HFFc6 (cell line): ENCODE results near the gene PLXNA4. TPM values are rescaled to one million over a fixed set of nuclear protein-coding genes. Genes with fewer than 3 reads are reported as not detected.

Experiments used
- DNase-seq: peaks from one replicate; pipeline ENCODE4 v3.0.0-alpha.2; 2018
- H3K27ac Mint-ChIP-seq: 2 replicates; pipeline ENCODE4 v1.8.0; 2020; ENCODE audit warnings: mild to moderate bottlenecking, mixed read lengths
- H3K27me3 Mint-ChIP-seq: 2 replicates; pipeline ENCODE4 v1.8.0; 2021; ENCODE audit warnings: mild to moderate bottlenecking, moderate library complexity, mixed read lengths; ENCODE audit not compliant: insufficient read depth
- H3K36me3 Mint-ChIP-seq: 2 replicates; pipeline ENCODE4 v1.8.0; 2021; ENCODE audit warnings: low read depth, mixed read lengths
- H3K4me1 Mint-ChIP-seq: 2 replicates; pipeline ENCODE4 v1.8.0; 2020; ENCODE audit warnings: low read depth, mixed read lengths
- H3K4me3 Mint-ChIP-seq: 2 replicates; pipeline ENCODE4 v1.8.0; 2020; ENCODE audit warnings: mild to moderate bottlenecking, moderate library complexity, mixed read lengths
- H3K9me3 Mint-ChIP-seq: 2 replicates; pipeline ENCODE4 v1.8.0; 2020; ENCODE audit warnings: mild to moderate bottlenecking, mixed read lengths
- total RNA-seq, 6 experiments: library from RNA; stranded (reverse); fragmentation: NEBNext Ultra II Directional; extraction: Animal tissue kit (Norgen Biotek cat#: 25700); gene quantifications; 2 replicates in 1 of 6; 3 replicates in 5 of 6; pipeline ENCODE4 v1.2.3, GENCODE V29; 2021
- TF ChIP-seq, protein P1 (sequence below): fragments of 200-600 bp; sonication (generic); IDR thresholded peaks from 2 replicates; pipeline ENCODE4 v1.5.0; 2021; ENCODE audit warnings: antibody characterized with exemption, mild to moderate bottlenecking

Gene PLXNA4
- total RNA-seq, 6 experiments from 2014 or later, result 0.02 to 0.14 (median 0.05) TPM; not detected in 2

DNA sequence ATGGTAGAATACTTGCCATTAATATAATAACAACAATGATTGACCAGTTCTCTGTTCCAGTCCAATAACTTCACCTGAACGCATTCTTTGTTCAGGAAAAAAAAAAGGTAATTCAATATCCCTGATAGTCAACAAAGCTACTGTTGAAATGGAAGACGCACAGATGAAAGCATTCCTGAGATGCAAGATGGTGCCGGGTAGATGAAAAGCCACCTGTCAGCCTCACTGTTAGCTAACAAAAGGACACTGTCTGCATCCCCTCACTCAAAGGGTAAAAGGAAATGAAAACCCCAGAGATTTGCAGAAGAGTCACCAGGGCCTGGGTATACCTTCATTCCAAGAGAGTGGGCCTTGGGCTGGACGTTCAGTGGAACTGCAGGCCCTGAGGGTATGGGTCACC is 357.4 kb downstream of the PLXNA4 start:
- no peaks in the 10 kb centered on the region for H3K9me3 Mint-ChIP-seq
- no peaks in the 10 kb centered on the region for H3K4me1 Mint-ChIP-seq
- H3K4me3 Mint-ChIP-seq, result no peak overlapping the region
- no peak for DNase-seq
- H3K27me3 Mint-ChIP-seq, result peaks cover 12% of the 10 kb centered on the region; the same call in 1 of the 2 replicates
- no peaks in the 10 kb centered on the region for H3K36me3 Mint-ChIP-seq
- TF ChIP-seq, protein P1, sequence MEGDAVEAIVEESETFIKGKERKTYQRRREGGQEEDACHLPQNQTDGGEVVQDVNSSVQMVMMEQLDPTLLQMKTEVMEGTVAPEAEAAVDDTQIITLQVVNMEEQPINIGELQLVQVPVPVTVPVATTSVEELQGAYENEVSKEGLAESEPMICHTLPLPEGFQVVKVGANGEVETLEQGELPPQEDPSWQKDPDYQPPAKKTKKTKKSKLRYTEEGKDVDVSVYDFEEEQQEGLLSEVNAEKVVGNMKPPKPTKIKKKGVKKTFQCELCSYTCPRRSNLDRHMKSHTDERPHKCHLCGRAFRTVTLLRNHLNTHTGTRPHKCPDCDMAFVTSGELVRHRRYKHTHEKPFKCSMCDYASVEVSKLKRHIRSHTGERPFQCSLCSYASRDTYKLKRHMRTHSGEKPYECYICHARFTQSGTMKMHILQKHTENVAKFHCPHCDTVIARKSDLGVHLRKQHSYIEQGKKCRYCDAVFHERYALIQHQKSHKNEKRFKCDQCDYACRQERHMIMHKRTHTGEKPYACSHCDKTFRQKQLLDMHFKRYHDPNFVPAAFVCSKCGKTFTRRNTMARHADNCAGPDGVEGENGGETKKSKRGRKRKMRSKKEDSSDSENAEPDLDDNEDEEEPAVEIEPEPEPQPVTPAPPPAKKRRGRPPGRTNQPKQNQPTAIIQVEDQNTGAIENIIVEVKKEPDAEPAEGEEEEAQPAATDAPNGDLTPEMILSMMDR, result no peak
- H3K27ac Mint-ChIP-seq, result no peak overlapping the region

DNA sequence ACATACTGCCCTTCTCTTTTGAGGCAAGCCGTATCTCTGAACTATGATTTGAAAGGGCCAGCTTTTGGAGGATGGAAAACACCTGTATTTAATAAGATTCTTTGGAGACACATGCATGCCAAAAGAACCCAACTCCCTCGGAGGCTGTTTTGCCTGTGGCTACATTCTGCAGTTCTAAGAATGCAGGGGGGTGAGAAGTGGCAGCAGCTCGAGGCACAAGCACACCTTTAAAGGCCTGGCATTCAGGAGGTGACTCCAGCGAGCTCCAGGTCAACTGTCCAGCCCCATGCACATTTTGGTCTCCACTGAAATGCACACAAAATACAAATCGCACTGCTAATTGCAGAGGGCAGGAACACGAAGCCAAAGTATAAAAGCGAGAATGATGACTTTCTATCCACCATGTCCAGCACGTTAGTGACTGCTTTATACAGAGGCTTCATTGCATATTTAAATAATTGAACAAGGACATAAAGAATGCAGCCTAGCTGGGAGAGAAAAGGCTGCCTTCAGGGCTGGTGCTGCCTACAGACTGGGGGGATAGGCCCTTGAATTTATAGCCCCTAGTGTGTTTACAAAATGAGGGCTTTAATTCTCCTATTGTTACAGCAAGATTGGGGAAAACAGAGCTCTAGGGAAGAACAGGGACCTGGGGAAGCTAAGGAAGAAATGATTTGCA is 359.3 kb downstream of the PLXNA4 start:
- no peak overlapping the region for H3K4me3 Mint-ChIP-seq
- no peaks in the 10 kb centered on the region for H3K4me1 Mint-ChIP-seq
- no peak overlapping the region for H3K27ac Mint-ChIP-seq
- TF ChIP-seq, protein P1, result no peak
- peaks cover 12% of the 10 kb centered on the region; the same call in 1 of the 2 replicates for H3K27me3 Mint-ChIP-seq
- no peak for DNase-seq
- H3K9me3 Mint-ChIP-seq, result no peaks in the 10 kb centered on the region
- no peaks in the 10 kb centered on the region for H3K36me3 Mint-ChIP-seq

GRCh38 chr7:132214452-132214851 is 361.8 kb downstream of the PLXNA4 start:
- Mint-ChIP-seq H3K4me1 (no peaks in the 10 kb centered on the region), H3K9me3 (no peaks in the 10 kb centered on the region), H3K27ac (no peak overlapping the region), H3K27me3 (peaks cover 14% of the 10 kb centered on the region), H3K4me3 (no peak overlapping the region), H3K36me3 (no peaks in the 10 kb centered on the region)
- DNase-seq, result no peak
- TF ChIP-seq, protein P1, result no peak

DNA sequence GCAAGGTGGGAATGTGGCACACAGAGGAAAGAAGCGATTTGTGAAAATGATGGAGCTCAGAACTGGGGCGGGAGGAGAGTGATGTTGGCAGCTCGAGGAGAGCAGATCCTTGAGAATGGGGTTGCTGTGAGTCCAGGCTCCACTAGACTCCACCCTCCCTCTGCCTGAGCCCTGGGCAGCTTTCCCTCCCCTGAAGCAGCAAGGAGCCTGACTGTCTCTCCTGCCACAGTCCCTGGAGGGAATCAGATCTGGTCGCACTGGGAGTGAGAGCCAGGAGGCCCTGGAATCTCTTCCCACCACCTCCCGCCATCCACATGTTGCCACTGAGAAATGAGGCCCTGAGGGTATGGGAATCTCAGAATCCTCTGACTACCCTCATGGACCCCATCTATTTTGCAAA is 362.7 kb downstream of the PLXNA4 start:
- Mint-ChIP-seq H3K27ac (no peak overlapping the region), H3K4me1 (no peaks in the 10 kb centered on the region)
- DNase-seq, result no peak

GRCh38 chr7:132211971-132212370 is 364.3 kb downstream of the PLXNA4 start:
- Mint-ChIP-seq H3K27ac (no peak overlapping the region), H3K27me3 (peaks cover 22% of the 10 kb centered on the region), H3K4me3 (no peak overlapping the region), H3K36me3 (no peaks in the 10 kb centered on the region), H3K9me3 (no peaks in the 10 kb centered on the region), H3K4me1 (no peaks in the 10 kb centered on the region)
- DNase-seq, result no peak
- TF ChIP-seq, protein P1, result no peak

More for the DNA sequence above, 362.7 kb downstream of the PLXNA4 start:
- Mint-ChIP-seq H3K4me3 (no peak overlapping the region), H3K9me3 (no peaks in the 10 kb centered on the region), H3K27me3 (peaks cover 18% of the 10 kb centered on the region), H3K36me3 (no peaks in the 10 kb centered on the region)
- TF ChIP-seq, protein P1, result no peak
